ENCODE measurements around the gene LYPD8. TPM values are rescaled to one million over a fixed set of nuclear protein-coding genes. Genes with fewer than 3 reads are reported as not detected.

LYPD8 gene
- total and polyA plus RNA-seq, 2 of the 8 experiments (the other 6 are each of a cell fraction or from before 2014, with no cell fraction given), result not detected

- no peaks in the 10 kb centered on the region for H3K79me2 ChIP-seq (ENCODE audit: control insufficient read depth in 1 of 2, insufficient read depth in 2 of 2, low read length in 2 of 2)
- H3K27ac ChIP-seq (ENCODE audit: low read depth, low read length), result no peak overlapping the region
- no peak overlapping the region for H2BK12ac ChIP-seq (ENCODE audit: low read depth, low read length)
- FAIRE-seq, result no peak
- no peaks in the 10 kb centered on the region for H3K79me1 ChIP-seq (ENCODE audit: low read depth, low read length)
- H3K18ac ChIP-seq (ENCODE audit: extremely low read depth, low read length), result no peak overlapping the region
- H2BK5ac ChIP-seq (ENCODE audit: low read depth, low read length), result no peak overlapping the region
- 60% methylated on average over 3 of the region's 3 CpGs; no CpG with 5 or more reads in 1 of the 2 experiments for WGBS, 2 experiments (ENCODE audit: extremely low coverage in 1 of 2, insufficient coverage in 1 of 2, insufficient read length in 1 of 2, insufficient replicate concordance in 2 of 2, low coverage in 1 of 2, low lambda C conversion rate in 2 of 2, missing lambda C conversion rate in 1 of 2)
- no peak overlapping the region for H3K4me2 ChIP-seq (ENCODE audit: insufficient read depth in 1 of 2, low read depth in 2 of 2, low read length in 2 of 2)
- no peak overlapping the region for H4K91ac ChIP-seq (replicated peaks; ENCODE audit: insufficient read length, low read length)
- no peak overlapping the region for H4K8ac ChIP-seq (ENCODE audit: extremely low read depth, insufficient read depth, low read length)
- no peak overlapping the region for H3K9ac ChIP-seq (replicated peaks in 1 of 4; ENCODE audit: extremely low read depth in 1 of 4, low read depth in 3 of 4, low read length in 3 of 4)
- no peak overlapping the region for H2AFZ ChIP-seq (ENCODE audit: low read length)
- H2BK120ac ChIP-seq (replicated peaks; ENCODE audit: low read depth, low read length), result no peak overlapping the region
- H3K4me1 ChIP-seq (replicated peaks in 1 of 4; ENCODE audit: control insufficient read depth in 3 of 4, insufficient read depth in 4 of 4, low read length in 3 of 4), result no peaks in the 10 kb centered on the region
- H2BK20ac ChIP-seq (ENCODE audit: low read length), result no peak overlapping the region
- H2AK5ac ChIP-seq (ENCODE audit: low read depth, low read length), result no peak overlapping the region
- H3K14ac ChIP-seq (ENCODE audit: insufficient read length), result no peak overlapping the region
- H3K9me3 ChIP-seq (ENCODE audit: insufficient read depth in 2 of 2, low read depth in 1 of 2, low read length in 1 of 2), result peaks cover 41 to 61% of the 10 kb centered on the region in 2 experiments
- H3K23ac ChIP-seq (ENCODE audit: insufficient read length), result no peak overlapping the region
- H3K56ac ChIP-seq (replicated peaks; ENCODE audit: insufficient read length, low read depth, low read length), result no peak overlapping the region
- no peaks in the 10 kb centered on the region for H4K20me1 ChIP-seq (replicated peaks in 1 of 2; ENCODE audit: control insufficient read depth in 1 of 2, insufficient read depth in 2 of 2, low read length in 2 of 2)
- no peak overlapping the region for H3K4ac ChIP-seq (replicated peaks; ENCODE audit: insufficient read length, low read depth, low read length)
- no peak overlapping the region for H2BK15ac ChIP-seq (ENCODE audit: low read length)
- H4K5ac ChIP-seq (ENCODE audit: insufficient read length, low read depth, low read length), result no peak overlapping the region
- H3K23me2 ChIP-seq (ENCODE audit: low read depth, low read length), result no peaks in the 10 kb centered on the region
- POLR2A ChIA-PET (ENCODE audit: partially characterized antibody), result no interaction called here
- DNase-seq (ENCODE audit: low read depth in 1 of 2, low spot score in 2 of 2), result no peak
- CTCF ChIA-PET (ENCODE audit: partially characterized antibody), result interaction anchor here (0.6 kb wide), 1 partner anchor 26 kb away, joined by 3 read pairs; no protein-coding TSS in a partner anchor
- H3K4me3 ChIP-seq (ENCODE audit: extremely low read depth in 1 of 4, insufficient read depth in 2 of 4, low read depth in 3 of 4, low read length in 4 of 4), result no peak overlapping the region
- no peaks in the 10 kb centered on the region for H3K27me3 ChIP-seq (replicated peaks in 1 of 4; ENCODE audit: control insufficient read depth in 3 of 4, extremely low read depth in 1 of 4, insufficient read depth in 3 of 4, low read length in 3 of 4)
- H3K36me3 ChIP-seq (ENCODE audit: control insufficient read depth in 2 of 4, insufficient read depth in 4 of 4, low read length in 3 of 4), result no peaks in the 10 kb centered on the region
- TF ChIP-seq ASH2L (IDR thresholded peaks at IDR 0.05; ENCODE audit: low read length) (no peak), SRF (IDR thresholded peaks at IDR 0.05; ENCODE audit: low read depth, low read length) (no peak), SIRT6 (IDR thresholded peaks at IDR 0.05; ENCODE audit: low read length) (no peak), TEAD4 (IDR thresholded peaks at IDR 0.05; ENCODE audit: low read depth, low read length) (no peak), JUND (IDR thresholded peaks at IDR 0.05; ENCODE audit: low read length) (no peak), NANOG (IDR thresholded peaks at IDR 0.05; ENCODE audit: insufficient read depth, low read depth, low read length, poor library complexity, severe bottlenecking) (no peak), EGR1 (IDR thresholded peaks at IDR 0.05; ENCODE audit: borderline replicate concordance, low read depth, low read length) (no peak), USF2 (IDR thresholded peaks at IDR 0.05; ENCODE audit: low read length) (no peak), ZNF274 (IDR thresholded peaks at IDR 0.05; ENCODE audit: borderline replicate concordance, extremely low read depth, low read length) (no peak), RBBP5 (IDR thresholded peaks at IDR 0.05; ENCODE audit: borderline replicate concordance, low read depth, low read length) (no peak), RNF2 (IDR thresholded peaks at IDR 0.05; ENCODE audit: borderline replicate concordance, low read depth, low read length, missing control alignments, poor library complexity, severe bottlenecking) (no peak), RAD21 (IDR thresholded peaks at IDR 0.05 in 1 of 2, conservative IDR thresholded peaks at IDR 0.05 in 1 of 2; ENCODE audit: low read depth in 2 of 2, low read length in 2 of 2) (no peak)
- TF ChIP-seq, protein P1, sequence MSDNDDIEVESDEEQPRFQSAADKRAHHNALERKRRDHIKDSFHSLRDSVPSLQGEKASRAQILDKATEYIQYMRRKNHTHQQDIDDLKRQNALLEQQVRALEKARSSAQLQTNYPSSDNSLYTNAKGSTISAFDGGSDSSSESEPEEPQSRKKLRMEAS (IDR thresholded peaks at IDR 0.05), result no peak
Observed at GRCh38 chr1:248759644-248760043, 4.1 kb upstream of the LYPD8 start.

All from H1 (cell line).